Nephron progenitor cell (in vitro differentiated cells): ENCODE results near the gene CFAP57.

Experiments used
- DNase-seq: peaks from one replicate; pipeline ENCODE4 v3.0.0; 2021
- H3K27ac Mint-ChIP-seq: 2 replicates; pipeline ENCODE4 v1.8.0; 2021; ENCODE audit warnings: mild to moderate bottlenecking, moderate library complexity, mixed read lengths
- H3K27me3 Mint-ChIP-seq: 2 replicates; pipeline ENCODE4 v1.8.0; 2021; ENCODE audit warnings: mild to moderate bottlenecking, low read depth, mixed read lengths; ENCODE audit not compliant: poor library complexity
- H3K36me3 Mint-ChIP-seq: 2 replicates; pipeline ENCODE4 v1.8.0; 2021; ENCODE audit warnings: low read depth, mixed read lengths
- H3K4me1 Mint-ChIP-seq: 2 replicates; pipeline ENCODE4 v1.8.0; 2021; ENCODE audit warnings: mixed read lengths
- H3K4me3 Mint-ChIP-seq: 2 replicates; pipeline ENCODE4 v1.8.0; 2021; ENCODE audit warnings: mild to moderate bottlenecking, moderate library complexity, mixed read lengths
- H3K9me3 Mint-ChIP-seq: 2 replicates; pipeline ENCODE4 v1.8.0; 2021; ENCODE audit warnings: mild to moderate bottlenecking, moderate library complexity, mixed read lengths
- CTCF ChIP-seq: fragments of 200-600 bp; sonication (generic); IDR thresholded peaks from 2 replicates; pipeline ENCODE4 v1.5.0; 2021; ENCODE audit warnings: antibody characterized with exemption

Gene CFAP57

DNA sequence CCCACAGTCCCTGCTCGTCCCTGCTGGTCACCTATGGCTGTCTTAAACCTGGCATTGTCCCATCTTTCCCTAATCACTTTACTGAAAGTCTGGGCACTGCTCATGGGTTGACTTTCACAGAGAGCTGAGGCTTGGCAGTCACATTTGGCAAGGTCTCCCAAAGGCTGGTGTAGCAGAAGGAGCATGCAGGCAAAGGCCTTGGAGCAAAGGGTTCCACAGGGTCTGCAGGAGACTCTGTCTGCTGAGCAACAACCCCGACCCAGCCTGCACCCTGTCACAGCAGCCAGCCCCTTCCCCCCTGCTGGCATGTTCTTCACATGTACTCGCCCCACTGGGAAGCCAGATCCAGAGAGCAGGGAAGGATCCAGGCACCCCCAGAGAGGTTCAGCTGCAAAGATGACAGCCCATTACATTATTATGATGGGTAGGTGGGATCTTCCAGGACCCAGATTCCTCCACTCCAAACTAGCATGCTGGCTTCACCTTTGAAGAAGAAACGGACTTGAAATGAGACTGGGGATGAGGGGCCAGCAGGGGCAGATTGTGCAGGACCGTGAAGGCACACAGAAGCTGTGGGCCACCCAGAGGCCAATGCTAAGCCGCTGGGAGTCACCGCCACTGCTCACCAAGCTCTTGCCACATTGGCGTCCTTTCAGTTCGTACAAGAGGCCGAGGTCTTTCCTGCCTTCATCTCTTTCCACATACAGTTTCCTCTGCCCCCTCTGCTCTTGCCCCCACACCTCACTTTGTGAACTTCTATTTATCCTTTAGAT lies 83.5 kb downstream of the CFAP57 start:
- Mint-ChIP-seq H3K4me3 (no peak overlapping the region), H3K9me3 (peaks cover 50% of the 10 kb centered on the region), H3K4me1 (no peaks in the 10 kb centered on the region), H3K27me3 (peaks cover 39% of the 10 kb centered on the region), H3K27ac (no peak overlapping the region), H3K36me3 (no peaks in the 10 kb centered on the region)
- DNase-seq, result no peak
- TF ChIP-seq CTCF, result no peak

DNA sequence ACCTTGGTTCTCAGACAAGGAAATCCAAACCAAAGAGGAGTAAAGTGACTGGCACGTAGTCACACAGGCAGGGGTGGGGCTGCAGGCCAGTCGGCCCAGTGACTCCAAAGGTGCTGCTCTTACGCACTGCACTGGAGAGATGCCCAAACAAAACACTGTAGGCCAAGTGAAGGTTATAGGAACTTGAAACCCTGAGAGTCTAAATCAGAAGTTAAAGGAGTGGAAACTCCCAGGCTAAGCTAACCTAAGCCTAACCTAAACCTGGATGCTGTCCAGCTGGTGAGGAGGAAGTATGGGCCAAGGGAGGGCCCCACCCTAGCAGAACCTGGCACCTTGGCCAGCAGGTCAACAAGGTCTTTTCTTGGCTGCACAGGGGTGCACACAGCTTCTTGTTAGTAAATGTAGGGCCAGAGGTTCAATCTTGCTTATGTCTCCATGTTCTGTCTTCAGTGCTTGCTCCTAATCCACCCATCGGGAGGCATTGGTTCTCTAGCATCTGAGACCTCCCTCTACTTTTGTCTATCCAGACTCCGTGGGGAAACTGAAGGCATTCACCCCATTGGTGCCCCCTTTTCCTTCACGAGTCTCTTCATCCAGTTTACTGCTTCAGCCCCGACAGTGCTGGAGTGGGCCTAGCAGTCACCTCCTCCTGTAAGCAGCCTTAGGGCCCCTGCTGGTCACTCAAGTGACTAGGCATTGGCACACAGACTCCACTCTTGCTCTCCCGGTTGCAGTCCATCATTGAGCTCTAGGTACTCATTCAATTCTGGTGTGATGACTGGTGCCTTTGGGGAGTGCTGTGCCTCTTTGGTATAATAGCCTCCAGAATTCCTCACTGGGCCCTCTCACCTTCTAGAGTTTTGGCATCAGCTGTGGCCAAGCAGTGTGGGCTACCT lies 84.8 kb downstream of the CFAP57 start:
- no peak for DNase-seq
- Mint-ChIP-seq H3K4me1 (no peaks in the 10 kb centered on the region), H3K27me3 (peaks cover 38% of the 10 kb centered on the region), H3K9me3 (peaks cover 53% of the 10 kb centered on the region), H3K4me3 (no peak overlapping the region), H3K27ac (no peak overlapping the region), H3K36me3 (peaks cover 4% of the 10 kb centered on the region)
- no peak for TF ChIP-seq CTCF

GRCh38 chr1:43258370-43258769 lies 86.2 kb downstream of the CFAP57 start:
- H3K36me3 Mint-ChIP-seq, result peaks cover 5% of the 10 kb centered on the region
- TF ChIP-seq CTCF, result no peak
- no peaks in the 10 kb centered on the region for H3K4me1 Mint-ChIP-seq
- H3K27me3 Mint-ChIP-seq, result peaks cover 26% of the 10 kb centered on the region
- H3K9me3 Mint-ChIP-seq, result peaks cover 66% of the 10 kb centered on the region
- no peak for DNase-seq
- no peak overlapping the region for H3K4me3 Mint-ChIP-seq
- H3K27ac Mint-ChIP-seq, result no peak overlapping the region

- DNase-seq, result no peak
- Mint-ChIP-seq H3K9me3 (peaks cover 54% of the 10 kb centered on the region), H3K4me3 (no peak overlapping the region), H3K36me3 (peaks cover 11% of the 10 kb centered on the region), H3K27me3 (peaks cover 14% of the 10 kb centered on the region), H3K4me1 (peaks cover 25% of the 10 kb centered on the region), H3K27ac (no peak overlapping the region)
- no peak for TF ChIP-seq CTCF
Observed at GRCh38 chr1:43265431-43265830, 93.3 kb downstream of the CFAP57 start.

GRCh38 chr1:43266881-43267280 lies 94.8 kb downstream of the CFAP57 start:
- peaks cover 40% of the 10 kb centered on the region for H3K4me1 Mint-ChIP-seq
- DNase-seq, result no peak
- peaks cover 39% of the 10 kb centered on the region for H3K9me3 Mint-ChIP-seq
- H3K27ac Mint-ChIP-seq, result no peak overlapping the region
- H3K4me3 Mint-ChIP-seq, result no peak overlapping the region
- H3K27me3 Mint-ChIP-seq, result peaks cover 15% of the 10 kb centered on the region
- TF ChIP-seq CTCF, result no peak
- peaks cover 7% of the 10 kb centered on the region for H3K36me3 Mint-ChIP-seq
